IPS-15b (cell line): ENCODE data around the gene GIPC1.

ENCODE experiments used
- H3K27me3 ChIP-seq: one replicate; pipeline ENCODE4 v1.6.1; 2013; ENCODE audit warnings: low read length; ENCODE audit not compliant: control insufficient read depth, insufficient read depth
- H3K36me3 ChIP-seq: one replicate; pipeline ENCODE4 v1.6.1; 2013; ENCODE audit warnings: low read length; ENCODE audit not compliant: control insufficient read depth, insufficient read depth
- H3K4me1 ChIP-seq: one replicate; pipeline ENCODE4 v1.6.1; 2013; ENCODE audit warnings: mild to moderate bottlenecking, low read length; ENCODE audit not compliant: control insufficient read depth, insufficient read depth
- H3K4me3 ChIP-seq: one replicate; pipeline ENCODE4 v1.5.1; 2013; ENCODE audit warnings: low read depth, low read length
- H3K9ac ChIP-seq: one replicate; pipeline ENCODE4 v1.6.1; 2013; ENCODE audit warnings: low read depth, mild to moderate bottlenecking, low read length
- H3K9me3 ChIP-seq: one replicate; pipeline ENCODE4 v1.6.1; 2013; ENCODE audit warnings: mild to moderate bottlenecking, low read length; ENCODE audit not compliant: control insufficient read depth, insufficient read depth

The GIPC1 gene

GRCh38 chr19:14480700-14481079 is 15.2 kb downstream of the GIPC1 start:
- H3K9me3 ChIP-seq = no peaks in the 10 kb centered on the region
- H3K27me3 ChIP-seq = no peaks in the 10 kb centered on the region
- H3K4me3 ChIP-seq = no peak overlapping the region
- peaks cover 32% of the 10 kb centered on the region for H3K36me3 ChIP-seq
- no peak overlapping the region for H3K9ac ChIP-seq
- peaks cover 3% of the 10 kb centered on the region for H3K4me1 ChIP-seq

GRCh38 chr19:14479975-14480699 is 15.8 kb downstream of the GIPC1 start:
- Histone ChIP-seq H3K4me3 (peak overlapping the region; percentile 4), H3K9ac (no peak overlapping the region), H3K27me3 (no peaks in the 10 kb centered on the region), H3K36me3 (peaks cover 32% of the 10 kb centered on the region), H3K9me3 (no peaks in the 10 kb centered on the region), H3K4me1 (peaks cover 3% of the 10 kb centered on the region)

GRCh38 chr19:14479309-14479974 is 16.5 kb downstream of the GIPC1 start:
- H3K9ac ChIP-seq = no peak overlapping the region
- peaks cover 32% of the 10 kb centered on the region for H3K36me3 ChIP-seq
- H3K4me1 ChIP-seq = peaks cover 3% of the 10 kb centered on the region
- no peak overlapping the region for H3K4me3 ChIP-seq
- H3K27me3 ChIP-seq = no peaks in the 10 kb centered on the region
- H3K9me3 ChIP-seq = no peaks in the 10 kb centered on the region

- Histone ChIP-seq H3K27me3 (no peaks in the 10 kb centered on the region), H3K36me3 (peaks cover 32% of the 10 kb centered on the region), H3K9ac (no peak overlapping the region), H3K4me1 (peaks cover 3% of the 10 kb centered on the region), H3K4me3 (no peak overlapping the region), H3K9me3 (no peaks in the 10 kb centered on the region)
These were observed 17.8 kb downstream of the GIPC1 start for GRCh38 chr19:14478113-14478545.

GRCh38 chr19:14477418-14478112 is 18.4 kb downstream of the GIPC1 start:
- Histone ChIP-seq H3K4me3 (no peak overlapping the region), H3K27me3 (no peaks in the 10 kb centered on the region), H3K36me3 (peaks cover 32% of the 10 kb centered on the region)

GRCh38 chr19:14476673-14477401 is 19.1 kb downstream of the GIPC1 start:
- Histone ChIP-seq H3K9ac (no peak overlapping the region), H3K36me3 (peaks cover 26% of the 10 kb centered on the region), H3K4me3 (no peak overlapping the region), H3K4me1 (peaks cover 3% of the 10 kb centered on the region), H3K27me3 (no peaks in the 10 kb centered on the region), H3K9me3 (no peaks in the 10 kb centered on the region)

More at GRCh38 chr19:14477418-14478112, 18.4 kb downstream of the GIPC1 start:
- Histone ChIP-seq H3K9ac (no peak overlapping the region), H3K4me1 (peaks cover 3% of the 10 kb centered on the region), H3K9me3 (no peaks in the 10 kb centered on the region)

- no peaks in the 10 kb centered on the region for H3K9me3 ChIP-seq
- no peaks in the 10 kb centered on the region for H3K27me3 ChIP-seq
- no peak overlapping the region for H3K4me3 ChIP-seq
- no peak overlapping the region for H3K9ac ChIP-seq
- peaks cover 3% of the 10 kb centered on the region for H3K4me1 ChIP-seq
- H3K36me3 ChIP-seq = peaks cover 24% of the 10 kb centered on the region
These were observed 19.6 kb downstream of the GIPC1 start for GRCh38 chr19:14476327-14476672.

GRCh38 chr19:14475251-14476073 is 20.5 kb downstream of the GIPC1 start, which contains the start of gene PTGER1:
Gene PTGER1, minus strand, starts transcription at chr19:14475354. Its CDS starts 1,034 bp downstream, at chr19:14474320.
- Histone ChIP-seq H3K9me3 (no peaks in the 10 kb centered on the region), H3K9ac (no peak within 1 kb of the TSS), H3K4me3 (peak within 1 kb of the TSS; percentile 16), H3K4me1 (peaks cover 3% of the 10 kb centered on the region), H3K36me3 (peaks cover 23% of the 10 kb centered on the region), H3K27me3 (no peaks in the 10 kb centered on the region)

GRCh38 chr19:14474827-14475226 is 21.1 kb downstream of the GIPC1 start:
- Histone ChIP-seq H3K9me3 (no peaks in the 10 kb centered on the region), H3K27me3 (no peaks in the 10 kb centered on the region), H3K9ac (no peak overlapping the region), H3K4me3 (peak overlapping the region; percentile 16), H3K36me3 (peaks cover 25% of the 10 kb centered on the region), H3K4me1 (peaks cover 3% of the 10 kb centered on the region)

GRCh38 chr19:14473978-14474578 is 21.8 kb downstream of the GIPC1 start:
- no peak overlapping the region for H3K4me3 ChIP-seq
- peaks cover 3% of the 10 kb centered on the region for H3K4me1 ChIP-seq
- H3K27me3 ChIP-seq = no peaks in the 10 kb centered on the region
- H3K9me3 ChIP-seq = no peaks in the 10 kb centered on the region
- no peak overlapping the region for H3K9ac ChIP-seq
- peaks cover 24% of the 10 kb centered on the region for H3K36me3 ChIP-seq
